Adrenal gland (tissue), 12 donors: ENCODE measurements around the gene LGALS4. TPM values are rescaled to one million over a fixed set of nuclear protein-coding genes. Genes with fewer than 3 reads are reported as not detected.

Experiments
- DNase-seq, 7 donors: peaks; one replicate each; pipeline ENCODE4 v3.0.0-alpha.2; 2019 to 2020
- H3K27ac ChIP-seq, 5 donors: fragments of 200-600 bp; sonication (generic) in 4 of 5; 1 replicate in 3 of 5; 2 replicates in 2 of 5; pipeline versions ENCODE4 v1.5.1 to v1.8.0; 2016 to 2020; ENCODE audit warnings: mild to moderate bottlenecking in 1 of 5
- H3K27me3 ChIP-seq: fragments of 200-600 bp; 2 replicates; pipeline ENCODE4 v1.8.0; 2021
- H3K36me3 ChIP-seq, 2 donors: fragments of 200-600 bp; replicated peaks in 1 of 2; 1 replicate in 1 of 2; 2 replicates in 1 of 2; pipeline versions ENCODE4 v1.5.1 to v1.8.0; 2018 to 2022
- H3K4me1 ChIP-seq, 2 donors: fragments of 200-600 bp; replicated peaks in 1 of 2; 1 replicate in 1 of 2; 2 replicates in 1 of 2; pipeline versions ENCODE4 v1.5.1 to v1.8.0; 2018 to 2021
- H3K4me3 ChIP-seq, 4 donors: fragments of 200-600 bp; sonication (generic) in 3 of 4; one replicate each; pipeline ENCODE4 v1.5.1; 2016 to 2018
- H3K9me3 ChIP-seq, 3 donors: fragments of 200-600 bp; sonication (generic) in 1 of 3; replicated peaks in 1 of 3; 1 replicate in 2 of 3; 2 replicates in 1 of 3; pipeline versions ENCODE4 v1.5.1 to v1.8.0; 2016 to 2021
- POLR2A ChIP-seq, 2 donors: fragments of 450-650 bp; IDR thresholded peaks; one replicate each; pipeline ENCODE4 v1.6.1; 2017; ENCODE audit warnings: antibody characterized with exemption in 2 of 2, mild to moderate bottlenecking in 2 of 2, moderate library complexity in 1 of 2
- WGBS, 4 donors: extraction: QIAGEN DNeasy Blood & Tissue Kit in 2 of 4; methylation state at CpG; one replicate each; pipeline versions ENCODE4 v1.1.5 to v1.1.7; 2013 to 2017; 5-methylcytosine and 5-hydroxymethylcytosine counted together
- intact Hi-C, 2 donors: fragments of 100-400 bp; cut with DNase I; formaldehyde crosslinking; loops; one replicate each; pipeline versions ENCODE4 v1.14.1 to v1.15.0; 2022 to 2023
- polyA plus RNA-seq, 3 donors: library from polyadenylated mRNA; stranded (reverse); fragments of 200-250 nt in 2 of 3; fragments of 350-450 nt in 1 of 3; fragmentation: Illumina TruSeq in 1 of 3; extraction: RNeasy Lipid Tissue Mini Kit (QIAGEN cat#74804) in 1 of 3; gene quantifications; one replicate each; pipeline ENCODE4 v1.2.3, GENCODE V29; 2013 to 2014
- total RNA-seq, 9 donors: library from RNA; depleted of rRNA in 4 of 9; stranded (reverse); fragments of >200 nt in 4 of 9; fragments of 120-200 nt in 1 of 9; fragmentation: NEBNext Ultra II Directional in 1 of 9; extraction: Animal tissue kit (Norgen Biotek cat#: 25700) in 1 of 9; gene quantifications; one replicate each; pipeline versions ENCODE4 v1.1.0 to v1.2.4, GENCODE V29; 2013 to 2023
- TF ChIP-seq, protein P1 (sequence below), 6 experiments: fragments of 450-650 bp in 4 of 6; fragments of 200-600 bp in 2 of 6; sonication (generic) in 1 of 6; IDR thresholded peaks; 1 replicate in 5 of 6; 2 replicates in 1 of 6; pipeline versions ENCODE4 v1.5.1 to v1.8.0; 2016 to 2021; ENCODE audit warnings: antibody characterized with exemption in 6 of 6, mild to moderate bottlenecking in 2 of 6, moderate library complexity in 1 of 6
- donor health status: healthy with polysubstance abuse.
- donor health status: Bipolar disorder and iron deficiency.
- donor health status: DM: yes; HTN: yes; CAD: no.
- donor health status: DM: no; HTN: no; CAD: no.
- donor health status: DM: no; HTN: no; CAD: no.
- donor health status: DM: yes; HTN: yes; CAD: no.

Gene LGALS4
- total and polyA plus RNA-seq, 12 donors: 0.30 to 4.5 (median 1.5) TPM; not detected in 5

DNA sequence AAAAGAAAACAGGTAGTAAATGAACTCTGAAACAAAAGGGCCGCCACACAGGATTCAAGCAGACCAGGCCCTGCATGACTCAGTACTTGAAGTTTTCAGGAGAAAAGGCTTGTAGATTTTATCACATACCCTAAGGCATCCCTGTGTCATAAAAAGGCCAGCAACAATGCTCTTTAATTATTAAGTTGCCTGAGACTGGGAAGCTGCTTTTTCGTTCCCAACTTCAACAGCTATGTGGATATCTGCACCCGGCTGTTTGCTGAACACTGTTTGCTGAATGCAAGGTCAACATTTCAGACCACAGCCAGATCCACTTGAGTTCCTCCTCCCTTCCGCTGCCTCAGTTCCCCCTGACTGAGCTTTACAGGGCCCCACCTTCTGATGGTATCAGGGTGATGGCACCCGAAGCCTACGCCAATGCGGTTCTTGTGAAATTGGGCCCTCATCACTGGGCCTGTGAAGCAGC is 24.9 kb upstream of the LGALS4 start:
- no peak for DNase-seq
- peak overlapping the region in 4 of 5 donors; percentile 17 to 86 (median 60) for H3K27ac ChIP-seq
- no peaks in the 10 kb centered on the region for H3K27me3 ChIP-seq
- WGBS, 4 donors: 60 to 66% (median 65%) methylated on average over 5 to 7 of the region's 7 CpGs
- intact Hi-C loops: no loop called here
- H3K4me1 ChIP-seq: peaks cover 24 to 66% of the 10 kb centered on the region in 2 donors
- no peak overlapping the region for H3K4me3 ChIP-seq
- H3K36me3 ChIP-seq: peaks cover 0 to 77% of the 10 kb centered on the region in 2 donors
- no peaks in the 10 kb centered on the region for H3K9me3 ChIP-seq
- TF ChIP-seq, protein P1, sequence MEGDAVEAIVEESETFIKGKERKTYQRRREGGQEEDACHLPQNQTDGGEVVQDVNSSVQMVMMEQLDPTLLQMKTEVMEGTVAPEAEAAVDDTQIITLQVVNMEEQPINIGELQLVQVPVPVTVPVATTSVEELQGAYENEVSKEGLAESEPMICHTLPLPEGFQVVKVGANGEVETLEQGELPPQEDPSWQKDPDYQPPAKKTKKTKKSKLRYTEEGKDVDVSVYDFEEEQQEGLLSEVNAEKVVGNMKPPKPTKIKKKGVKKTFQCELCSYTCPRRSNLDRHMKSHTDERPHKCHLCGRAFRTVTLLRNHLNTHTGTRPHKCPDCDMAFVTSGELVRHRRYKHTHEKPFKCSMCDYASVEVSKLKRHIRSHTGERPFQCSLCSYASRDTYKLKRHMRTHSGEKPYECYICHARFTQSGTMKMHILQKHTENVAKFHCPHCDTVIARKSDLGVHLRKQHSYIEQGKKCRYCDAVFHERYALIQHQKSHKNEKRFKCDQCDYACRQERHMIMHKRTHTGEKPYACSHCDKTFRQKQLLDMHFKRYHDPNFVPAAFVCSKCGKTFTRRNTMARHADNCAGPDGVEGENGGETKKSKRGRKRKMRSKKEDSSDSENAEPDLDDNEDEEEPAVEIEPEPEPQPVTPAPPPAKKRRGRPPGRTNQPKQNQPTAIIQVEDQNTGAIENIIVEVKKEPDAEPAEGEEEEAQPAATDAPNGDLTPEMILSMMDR (IDR thresholded peaks at IDR 0.05): no peak
- no peak for TF ChIP-seq POLR2A (IDR thresholded peaks at IDR 0.05)

DNA sequence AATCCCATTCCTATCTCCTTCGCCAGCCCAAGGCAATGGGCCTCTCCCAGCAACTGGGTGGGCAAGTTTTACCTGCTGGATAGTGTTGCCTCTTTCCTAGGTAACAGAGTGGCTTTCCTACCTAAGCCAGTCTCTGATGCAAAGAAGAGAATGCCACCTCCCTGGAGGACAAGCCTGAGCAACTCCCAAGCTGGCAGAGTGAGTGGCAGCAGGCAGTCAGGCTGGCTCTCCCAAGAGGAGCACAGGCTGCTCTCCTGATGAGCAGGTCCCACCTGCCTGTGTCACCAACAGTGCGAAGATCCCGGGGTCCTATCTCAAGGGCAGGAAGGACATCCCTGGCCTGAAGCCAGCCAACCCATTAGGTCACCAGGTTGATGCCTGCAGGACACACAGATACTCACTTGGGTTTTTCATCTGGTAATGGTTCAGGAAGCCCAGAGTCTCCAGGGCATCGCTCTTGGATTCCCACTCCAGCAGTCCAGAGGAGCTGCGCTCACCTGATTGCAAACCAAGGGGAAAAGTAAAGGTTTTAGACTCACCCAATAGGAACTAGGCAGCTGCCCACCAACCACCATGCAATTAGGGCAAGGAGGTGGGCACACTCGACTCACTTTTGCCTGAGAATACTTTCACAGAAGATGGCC is 24.4 kb upstream of the LGALS4 start:
- H3K4me3 ChIP-seq: no peak overlapping the region
- intact Hi-C loops: no loop called here
- 54 to 80% (median 69%) methylated on average over 4 to 6 of the region's 6 CpGs for WGBS, 4 donors
- peaks cover 29 to 70% of the 10 kb centered on the region in 2 donors for H3K4me1 ChIP-seq
- no peaks in the 10 kb centered on the region for H3K27me3 ChIP-seq
- peaks cover 0 to 71% of the 10 kb centered on the region in 2 donors for H3K36me3 ChIP-seq
- no peak for TF ChIP-seq POLR2A (IDR thresholded peaks at IDR 0.05)
- TF ChIP-seq, protein P1 (IDR thresholded peaks at IDR 0.05): no peak
- no peaks in the 10 kb centered on the region for H3K9me3 ChIP-seq
- H3K27ac ChIP-seq: peak overlapping the region in 4 of 5 donors; percentile 17 to 86 (median 60)
- peak in 3 of 7 donors; percentile 59 to 77 (median 64) for DNase-seq

DNA sequence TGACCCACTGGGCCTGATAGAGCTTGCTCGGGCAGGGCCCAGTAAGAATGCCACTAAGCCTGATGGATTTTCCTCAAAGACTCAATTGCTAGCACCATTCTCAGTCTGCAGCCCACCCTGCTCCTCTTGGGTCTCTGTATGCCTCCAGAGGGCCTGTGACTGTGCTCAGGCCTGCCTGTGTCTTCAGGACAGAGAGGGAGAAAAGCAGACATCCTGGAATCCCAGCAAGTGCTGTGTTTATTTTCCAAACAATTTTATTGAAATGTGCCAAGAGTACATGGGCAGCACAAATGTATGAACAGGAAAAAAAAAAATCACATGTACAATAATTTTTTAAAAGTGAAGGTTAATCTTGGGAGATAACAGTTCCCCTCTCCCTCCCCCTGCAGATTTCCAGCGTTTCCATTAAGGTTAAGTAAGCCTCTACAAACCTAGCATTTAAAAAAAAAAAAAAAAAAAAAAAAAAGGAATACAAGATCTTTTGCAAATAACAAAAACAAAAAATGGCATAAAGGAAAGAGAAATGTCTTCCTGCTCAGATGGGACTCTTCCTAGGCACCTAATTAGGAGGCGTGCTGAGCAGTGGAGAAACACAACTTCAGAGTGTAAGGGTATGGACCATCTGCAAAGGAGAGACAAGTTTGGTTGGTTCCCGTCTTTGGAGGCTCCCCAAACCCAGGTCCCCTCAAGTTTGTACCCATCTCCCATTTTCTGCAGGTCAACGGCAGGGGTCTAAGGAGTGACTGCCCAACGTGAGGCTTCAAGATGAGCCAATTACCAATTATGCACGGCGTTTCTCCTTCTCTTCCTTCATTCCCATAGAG is 23.6 kb upstream of the LGALS4 start:
- H3K36me3 ChIP-seq: peaks cover 0 to 64% of the 10 kb centered on the region in 2 donors
- no peak for DNase-seq
- peaks cover 30 to 63% of the 10 kb centered on the region in 2 donors for H3K4me1 ChIP-seq
- TF ChIP-seq, protein P1 (IDR thresholded peaks at IDR 0.05): no peak
- H3K4me3 ChIP-seq: no peak overlapping the region
- H3K27ac ChIP-seq: peak overlapping the region; percentile 27 to 86 (median 71)
- intact Hi-C loops: no loop called here
- no peaks in the 10 kb centered on the region for H3K27me3 ChIP-seq
- no peaks in the 10 kb centered on the region for H3K9me3 ChIP-seq
- WGBS, 4 donors: 60 to 70% (median 64%) methylated on average over 8 of the region's 8 CpGs

DNA sequence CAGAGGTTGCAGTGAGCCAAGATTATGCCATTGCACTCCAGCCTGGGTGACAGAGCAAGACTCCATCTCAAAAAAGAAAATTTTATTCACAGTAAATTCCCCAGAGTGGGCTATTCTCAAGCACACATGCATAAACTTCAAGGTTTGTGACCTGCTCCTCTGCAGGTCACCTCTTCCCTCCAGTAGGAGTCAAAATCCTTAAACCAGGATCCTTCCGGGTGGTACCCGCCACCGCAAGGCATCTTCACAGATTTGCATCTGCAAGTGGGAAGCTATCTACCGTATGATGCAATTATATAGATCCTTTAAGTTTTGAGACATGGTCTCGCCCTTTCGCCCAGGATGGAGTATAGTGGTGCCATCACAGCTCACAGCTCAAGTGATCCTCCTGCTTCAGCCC is 21.8 kb upstream of the LGALS4 start:
- Histone ChIP-seq H3K36me3 (peaks cover 0 to 55% of the 10 kb centered on the region in 2 donors), H3K4me3 (no peak overlapping the region), H3K27ac (peak overlapping the region in 4 of 5 donors; percentile 2 to 79 (median 68)), H3K4me1 (peaks cover 28 to 65% of the 10 kb centered on the region in 2 donors), H3K27me3 (no peaks in the 10 kb centered on the region), H3K9me3 (no peaks in the 10 kb centered on the region)
- no peak for DNase-seq
- 93 to 99% (median 95%) methylated on average over 6 of the region's 6 CpGs for WGBS, 4 donors
- intact Hi-C loops: no loop called here
- TF ChIP-seq, protein P1 (IDR thresholded peaks at IDR 0.05): no peak
- no peak for TF ChIP-seq POLR2A (IDR thresholded peaks at IDR 0.05)
